Mononuclear cell (primary cell): ENCODE data around the gene AKT3. TPM values are rescaled to one million over a fixed set of nuclear protein-coding genes. Genes with fewer than 3 reads are reported as not detected.
"Not testable (repeated sequence)": the region's sequence is repeated elsewhere in the genome, so short reads cannot be mapped to it uniquely, and the experiment has no call there.

Source experiments
- H3K27me3 ChIP-seq: 2 replicates; pipeline ENCODE4 v1.6.0; 2011; ENCODE audit warnings: low read length, control low read depth; ENCODE audit not compliant: insufficient read depth
- H3K4me1 ChIP-seq: 2 replicates; pipeline ENCODE4 v1.5.1; 2011; ENCODE audit warnings: mild to moderate bottlenecking, low read length, control low read depth; ENCODE audit not compliant: insufficient read depth
- H3K4me3 ChIP-seq: 2 replicates; pipeline ENCODE4 v1.5.1; 2011; ENCODE audit warnings: mild to moderate bottlenecking, low read length, moderate library complexity
- H3K9me3 ChIP-seq: 2 replicates; pipeline ENCODE4 v1.5.1; 2011; ENCODE audit warnings: low read depth, mild to moderate bottlenecking, control low read depth, low read length
- total RNA-seq: library from RNA; depleted of rRNA; stranded (reverse); fragments of >200 nt; gene quantifications from one replicate; pipeline ENCODE4 v1.2.3, GENCODE V29; 2012

Gene AKT3
- total RNA-seq, 1 donor, result 69.7 TPM

- Histone ChIP-seq H3K9me3 (no peaks in the 10 kb centered on the region), H3K4me1 (no peaks in the 10 kb centered on the region), H3K27me3 (no peaks in the 10 kb centered on the region), H3K4me3 (no peak overlapping the region)
Observed at GRCh38 chr1:243686159-243686558, 163.9 kb downstream of the AKT3 start.

GRCh38 chr1:243680860-243681259, 169.2 kb downstream of the AKT3 start:
- Histone ChIP-seq H3K27me3 (no peaks in the 10 kb centered on the region), H3K4me3 (no peak overlapping the region), H3K4me1 (no peaks in the 10 kb centered on the region), H3K9me3 (no peaks in the 10 kb centered on the region)

- Histone ChIP-seq H3K4me3 (no peak overlapping the region), H3K27me3 (no peaks in the 10 kb centered on the region), H3K9me3 (no peaks in the 10 kb centered on the region), H3K4me1 (no peaks in the 10 kb centered on the region)
Observed at GRCh38 chr1:243672539-243673074, 177.4 kb downstream of the AKT3 start.

GRCh38 chr1:243667591-243667990, 182.5 kb downstream of the AKT3 start:
- no peaks in the 10 kb centered on the region for H3K9me3 ChIP-seq
- H3K4me3 ChIP-seq, result no peak overlapping the region
- H3K27me3 ChIP-seq, result no peaks in the 10 kb centered on the region
- H3K4me1 ChIP-seq, result no peaks in the 10 kb centered on the region

- Histone ChIP-seq H3K9me3 (no peaks in the 10 kb centered on the region), H3K4me3 (no peak overlapping the region), H3K4me1 (no peaks in the 10 kb centered on the region), H3K27me3 (no peaks in the 10 kb centered on the region)
Observed at GRCh38 chr1:243667133-243667532, 182.9 kb downstream of the AKT3 start.

- no peaks in the 10 kb centered on the region for H3K27me3 ChIP-seq
Observed at GRCh38 chr1:243663651-243664050, 186.4 kb downstream of the AKT3 start.

GRCh38 chr1:243662169-243662568, 187.9 kb downstream of the AKT3 start:
- H3K27me3 ChIP-seq, H3K9me3 ChIP-seq, H3K4me3 ChIP-seq, H3K4me1 ChIP-seq: not testable (repeated sequence)

More at GRCh38 chr1:243663651-243664050, 186.4 kb downstream of the AKT3 start:
- Histone ChIP-seq H3K4me1 (no peaks in the 10 kb centered on the region), H3K4me3 (no peak overlapping the region), H3K9me3 (no peaks in the 10 kb centered on the region)

DNA sequence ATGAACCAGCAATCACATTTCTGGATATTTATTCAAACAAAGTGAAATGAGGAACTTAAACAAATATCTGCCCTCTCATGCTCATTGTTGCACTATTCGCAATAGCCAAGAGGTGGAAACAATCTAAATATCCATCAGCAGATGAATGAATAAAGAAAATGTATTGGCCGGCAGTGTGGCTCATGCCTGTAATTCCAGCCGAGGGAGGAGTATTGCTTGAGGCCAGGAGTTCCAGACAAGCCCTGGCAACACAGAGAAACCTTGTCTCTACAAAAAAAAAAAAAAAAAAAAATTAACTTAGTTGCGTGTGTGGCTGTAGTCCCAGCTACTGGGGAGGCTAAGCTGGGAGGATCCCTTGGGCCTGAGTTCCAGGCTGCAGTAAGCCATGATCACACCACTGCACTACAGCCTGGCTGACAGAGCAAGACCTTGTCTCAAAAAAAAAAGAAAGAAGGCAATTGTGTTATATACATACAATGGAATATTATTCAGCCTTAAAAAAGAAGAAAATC, 191.4 kb downstream of the AKT3 start:
- Histone ChIP-seq H3K4me3 (no peak overlapping the region), H3K4me1 (no peaks in the 10 kb centered on the region), H3K27me3 (no peaks in the 10 kb centered on the region), H3K9me3 (no peaks in the 10 kb centered on the region)

DNA sequence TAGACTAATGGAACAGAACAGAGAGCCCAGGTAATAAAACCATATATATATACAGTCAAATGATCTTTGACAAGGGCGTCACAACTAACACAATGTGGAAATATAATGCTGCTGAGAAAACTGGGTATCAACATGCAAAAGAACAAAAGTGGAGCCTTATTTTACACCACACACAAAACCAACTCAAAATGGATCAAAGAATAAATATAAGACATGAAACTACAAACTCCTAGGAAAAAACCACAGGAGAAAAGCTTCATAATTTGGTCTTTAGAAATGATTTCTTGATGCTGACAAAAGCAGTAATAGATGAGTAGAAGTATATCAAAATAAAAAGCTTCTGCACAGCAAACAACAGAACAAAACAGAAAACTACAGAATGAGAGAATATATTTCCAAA, 192.2 kb downstream of the AKT3 start:
- Histone ChIP-seq H3K4me3 (no peak overlapping the region), H3K4me1 (no peaks in the 10 kb centered on the region), H3K27me3 (no peaks in the 10 kb centered on the region), H3K9me3 (no peaks in the 10 kb centered on the region)

DNA sequence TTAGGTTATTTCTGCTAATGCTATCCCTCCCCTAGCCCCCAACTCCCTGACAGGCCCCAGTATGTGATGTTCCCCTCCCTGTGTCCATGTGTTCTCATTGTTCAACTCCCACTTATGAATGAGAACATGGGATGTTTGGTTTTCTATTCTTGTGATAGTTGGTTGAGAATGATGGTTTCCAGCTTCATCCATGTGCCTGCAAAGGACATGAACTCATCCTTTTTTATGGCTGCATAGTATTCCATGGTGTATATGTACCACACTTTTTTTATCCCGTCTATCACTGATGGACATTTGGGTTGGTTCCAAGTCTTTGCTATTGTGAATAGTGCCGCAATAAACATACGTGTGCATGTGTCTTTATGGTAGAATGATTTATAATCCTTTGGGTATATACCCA, 200.5 kb downstream of the AKT3 start:
- H3K9me3 ChIP-seq, H3K4me1 ChIP-seq, H3K27me3 ChIP-seq, H3K4me3 ChIP-seq: not testable (repeated sequence)

DNA sequence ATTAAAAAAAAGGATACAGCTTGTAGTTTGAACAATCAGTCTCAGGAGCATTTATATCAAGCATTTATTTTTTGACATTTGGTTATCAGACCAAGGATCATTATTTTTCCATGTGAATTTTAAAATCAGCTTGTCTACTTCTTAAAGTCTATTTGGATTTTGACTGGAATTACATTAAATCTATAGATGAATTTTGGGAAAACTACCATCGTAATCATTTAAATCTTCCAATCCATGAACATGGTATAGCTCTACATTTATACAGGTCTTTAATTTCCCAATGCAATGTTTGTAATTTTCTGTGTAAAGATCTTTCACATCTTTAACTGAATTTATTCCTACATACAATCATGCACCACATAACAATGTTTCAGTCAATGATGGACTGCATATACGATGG, 203.2 kb downstream of the AKT3 start:
- no peaks in the 10 kb centered on the region for H3K4me1 ChIP-seq
- no peaks in the 10 kb centered on the region for H3K9me3 ChIP-seq
- H3K27me3 ChIP-seq, result no peaks in the 10 kb centered on the region
- no peak overlapping the region for H3K4me3 ChIP-seq

GRCh38 chr1:243645281-243645680, 204.8 kb downstream of the AKT3 start:
- H3K27me3 ChIP-seq, result no peaks in the 10 kb centered on the region
- H3K4me3 ChIP-seq, result no peak overlapping the region
- no peaks in the 10 kb centered on the region for H3K4me1 ChIP-seq
- no peaks in the 10 kb centered on the region for H3K9me3 ChIP-seq

- Histone ChIP-seq H3K27me3 (no peaks in the 10 kb centered on the region), H3K4me3 (no peak overlapping the region)
Observed at GRCh38 chr1:243642936-243643335, 207.1 kb downstream of the AKT3 start.

DNA sequence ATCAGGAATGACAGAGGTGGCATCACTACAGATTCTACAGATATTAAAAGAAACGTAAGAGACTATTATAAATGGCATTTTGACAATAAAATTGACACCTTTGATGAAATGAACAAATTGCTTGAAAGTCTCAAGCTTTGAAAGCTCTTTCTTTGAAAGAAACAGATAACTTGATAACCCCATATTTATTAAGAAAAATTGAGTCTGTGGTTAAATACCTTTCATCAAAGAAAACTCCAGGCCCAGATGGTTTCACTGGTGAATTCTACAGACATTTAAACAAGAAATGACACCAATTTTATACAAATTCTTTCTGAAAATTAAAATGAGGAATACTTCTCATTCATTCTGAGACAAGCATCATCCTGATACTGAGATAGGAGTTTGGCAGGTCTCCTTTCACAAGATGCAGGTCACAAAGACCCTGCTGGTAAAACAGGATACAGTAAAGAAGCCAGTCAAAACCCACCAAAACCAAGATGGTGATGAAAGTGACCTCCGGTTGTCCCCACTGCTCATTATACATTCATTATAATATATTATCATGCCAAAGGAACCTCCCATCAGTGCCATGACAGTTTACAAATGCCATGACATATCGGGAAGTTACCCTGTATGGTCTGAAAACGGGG, 210.9 kb downstream of the AKT3 start:
- no peaks in the 10 kb centered on the region for H3K27me3 ChIP-seq
- H3K9me3 ChIP-seq, result no peaks in the 10 kb centered on the region
- H3K4me1 ChIP-seq, result no peaks in the 10 kb centered on the region
- no peak overlapping the region for H3K4me3 ChIP-seq

More at GRCh38 chr1:243642936-243643335, 207.1 kb downstream of the AKT3 start:
- Histone ChIP-seq H3K9me3 (no peaks in the 10 kb centered on the region), H3K4me1 (no peaks in the 10 kb centered on the region)

- H3K27me3 ChIP-seq, result no peaks in the 10 kb centered on the region
- H3K4me1 ChIP-seq, result no peaks in the 10 kb centered on the region
- H3K4me3 ChIP-seq, result no peak overlapping the region
- H3K9me3 ChIP-seq, result no peaks in the 10 kb centered on the region
Observed at GRCh38 chr1:243638186-243638585, 211.9 kb downstream of the AKT3 start.

DNA sequence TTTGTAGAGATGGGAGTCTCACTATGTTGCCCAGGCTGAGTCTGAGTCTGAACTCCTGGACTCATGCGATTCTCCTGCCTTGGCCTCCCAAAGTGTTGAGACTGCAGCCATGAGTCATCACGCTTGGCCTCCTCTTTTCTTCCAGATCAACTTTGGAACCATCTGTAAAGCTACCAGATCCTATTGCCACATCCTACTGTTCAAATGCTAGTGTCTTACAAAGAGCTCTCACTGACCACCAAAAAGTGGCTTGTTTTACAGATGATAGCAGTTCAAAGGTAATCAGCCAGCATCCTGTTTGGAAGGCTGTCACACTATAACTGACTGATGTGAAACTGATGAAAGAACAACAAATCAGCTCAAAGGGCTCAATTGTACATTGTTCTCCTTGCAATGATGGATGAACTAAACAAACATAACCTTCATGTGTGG, 221.6 kb downstream of the AKT3 start:
- Histone ChIP-seq H3K4me3 (no peak overlapping the region), H3K27me3 (no peaks in the 10 kb centered on the region), H3K9me3 (peaks cover 1% of the 10 kb centered on the region), H3K4me1 (no peaks in the 10 kb centered on the region)
